Daoy (cell line): ENCODE results near the gene SREK1. TPM values are rescaled to one million over a fixed set of nuclear protein-coding genes. Genes with fewer than 3 reads are reported as not detected.
"Not testable (repeated sequence)": the region's sequence is repeated elsewhere in the genome, so short reads cannot be mapped to it uniquely, and the experiment has no call there.

Source experiments
- DNase-seq: peaks from one replicate; pipeline ENCODE4 v3.0.0-alpha.2; 2015; ENCODE audit warnings: low read depth
- total RNA-seq: library from RNA; depleted of rRNA; stranded (reverse); fragments of >200 nt; shearing (Covaris generic); gene quantifications from 2 replicates; pipeline ENCODE4 v1.2.3, GENCODE V29; 2014; rRNA removed

Gene SREK1
- total RNA-seq, 1 experiment from 2014 or later: 37.2 TPM

DNA sequence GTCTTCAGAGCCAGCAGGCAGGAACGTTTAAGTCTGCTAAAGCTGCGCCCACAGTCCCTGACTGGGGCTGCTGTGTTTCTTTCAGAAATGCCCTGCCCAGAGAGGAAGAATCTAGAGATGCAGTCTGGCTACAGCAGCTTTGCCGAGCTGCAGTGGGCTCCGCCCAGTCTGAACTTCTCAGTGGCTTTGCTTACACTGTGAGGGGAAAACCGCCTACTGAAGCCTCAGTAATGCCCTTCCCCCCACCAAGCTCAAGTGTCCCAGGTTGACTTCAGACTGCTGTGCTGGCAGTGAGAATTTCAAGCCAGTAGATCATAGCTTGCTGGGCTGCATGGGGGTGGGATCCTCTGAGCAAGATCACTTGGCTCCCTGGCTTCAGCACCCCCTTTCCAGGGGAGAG, 78.4 kb downstream of the SREK1 start:
- DNase-seq: no peak

DNA sequence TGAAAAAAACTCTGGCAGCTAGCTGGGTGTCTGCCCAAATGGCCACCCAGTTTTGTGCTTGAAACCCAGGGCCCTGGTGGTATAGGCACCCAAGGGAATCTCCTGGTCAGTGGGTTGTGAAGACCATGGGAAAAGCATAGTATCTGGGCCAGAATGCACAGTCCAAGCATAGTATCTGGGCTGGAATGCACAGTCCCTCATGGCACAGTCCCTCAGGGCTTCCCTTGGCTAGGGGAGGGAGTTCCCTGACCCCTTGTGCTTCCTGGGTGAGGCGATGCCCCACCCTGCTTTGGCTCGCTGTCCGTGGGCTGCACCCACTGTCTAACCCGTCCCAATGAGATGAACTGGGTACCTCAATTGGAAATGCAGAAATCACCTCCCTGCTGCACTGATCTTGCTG, 78.8 kb downstream of the SREK1 start:
- not testable (repeated sequence) for DNase-seq

DNA sequence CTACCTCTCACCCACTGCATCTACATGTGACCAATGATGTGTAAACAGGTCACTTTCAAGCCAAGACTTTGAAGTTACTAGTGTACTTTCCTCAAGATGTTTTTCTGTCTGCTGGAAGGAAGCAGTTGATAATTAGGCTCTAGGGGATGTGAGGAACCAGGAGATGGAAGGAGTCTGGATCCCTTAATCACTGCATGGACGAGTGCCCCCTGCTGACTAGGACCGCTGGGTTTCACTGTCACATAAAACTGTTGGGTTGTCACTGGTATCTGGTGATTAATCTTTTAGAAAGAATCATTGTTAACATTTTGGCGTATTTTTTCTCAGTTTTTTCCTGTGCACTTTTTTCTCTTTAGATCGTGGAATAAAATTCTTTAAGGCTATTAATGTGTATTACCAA, 79.5 kb downstream of the SREK1 start:
- peak; percentile 37 for DNase-seq

DNA sequence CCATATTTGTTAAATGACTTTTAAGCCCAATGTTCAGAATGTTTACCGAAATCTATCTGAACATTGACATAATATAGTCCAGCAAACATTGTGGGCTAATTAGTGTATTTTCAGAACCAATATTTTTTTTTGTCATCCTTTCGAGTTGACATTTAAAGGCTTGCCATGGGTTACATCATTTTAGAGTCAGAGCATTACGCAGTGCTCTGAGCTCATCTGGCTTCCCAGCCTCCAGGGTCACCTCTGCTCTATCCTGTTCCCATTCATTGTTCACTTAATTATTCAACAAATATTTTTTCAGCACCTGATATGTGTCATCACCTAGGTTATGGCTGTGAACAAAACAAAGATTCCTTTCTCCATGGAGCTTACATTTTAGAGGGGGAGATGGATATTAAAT, 80.2 kb downstream of the SREK1 start:
- no peak for DNase-seq

DNA sequence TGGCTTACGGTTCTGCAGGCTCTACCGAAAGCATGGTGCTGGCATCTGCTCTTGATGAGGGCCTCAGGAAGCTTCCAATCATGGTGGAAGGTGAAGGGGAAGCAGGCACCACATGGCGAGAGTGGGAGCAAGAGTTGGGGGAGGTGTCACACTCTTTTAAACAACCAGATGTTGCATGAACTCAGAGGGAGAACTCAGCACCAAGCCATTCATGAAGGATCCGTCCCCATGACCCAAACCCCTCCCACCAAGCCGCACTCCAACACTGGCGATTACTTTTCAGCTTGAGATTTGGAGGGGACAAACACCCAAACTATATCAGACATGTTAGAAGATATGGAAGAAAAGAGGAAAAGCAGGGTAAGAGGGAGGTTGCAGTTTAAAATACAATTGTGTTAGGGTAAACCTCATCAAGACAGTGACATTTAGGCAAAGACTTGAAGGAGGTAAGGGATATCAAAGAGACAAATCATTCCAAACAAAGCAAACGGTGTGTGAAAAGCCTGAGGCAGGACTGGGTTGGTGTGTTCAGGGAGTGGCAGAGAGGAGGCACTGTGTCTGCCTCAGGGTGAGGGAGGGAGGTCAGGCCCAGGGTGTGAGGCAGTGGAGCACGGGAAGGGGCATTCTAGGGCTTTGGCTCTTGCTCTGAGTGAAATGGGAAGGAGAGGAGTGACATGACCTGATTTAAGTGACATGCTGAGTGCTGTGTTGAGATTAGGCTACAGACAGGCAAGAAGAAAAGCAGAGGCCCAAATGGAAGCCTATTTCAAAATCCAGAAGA, 80.9 kb downstream of the SREK1 start:
- no peak for DNase-seq

DNA sequence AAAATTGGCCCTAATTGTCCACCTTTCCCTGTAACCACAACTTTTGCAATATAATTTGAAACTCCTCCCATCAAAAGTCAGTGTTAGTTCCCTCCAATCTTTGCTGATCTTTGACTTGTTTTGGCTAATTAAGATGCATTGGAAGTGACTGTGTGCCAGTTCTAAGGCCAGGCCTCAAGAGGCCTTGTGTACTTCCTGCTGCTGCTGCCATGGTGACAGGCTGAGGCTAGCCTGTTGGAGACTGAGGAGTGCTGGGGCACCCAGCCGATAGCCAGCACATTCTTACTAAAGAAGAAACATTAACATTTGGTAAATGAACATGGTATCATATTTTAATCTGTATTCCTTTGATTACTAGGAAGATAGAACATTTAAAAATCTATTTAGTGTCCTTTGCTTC, 86.5 kb downstream of the SREK1 start:
- DNase-seq: peak; percentile 46

DNA sequence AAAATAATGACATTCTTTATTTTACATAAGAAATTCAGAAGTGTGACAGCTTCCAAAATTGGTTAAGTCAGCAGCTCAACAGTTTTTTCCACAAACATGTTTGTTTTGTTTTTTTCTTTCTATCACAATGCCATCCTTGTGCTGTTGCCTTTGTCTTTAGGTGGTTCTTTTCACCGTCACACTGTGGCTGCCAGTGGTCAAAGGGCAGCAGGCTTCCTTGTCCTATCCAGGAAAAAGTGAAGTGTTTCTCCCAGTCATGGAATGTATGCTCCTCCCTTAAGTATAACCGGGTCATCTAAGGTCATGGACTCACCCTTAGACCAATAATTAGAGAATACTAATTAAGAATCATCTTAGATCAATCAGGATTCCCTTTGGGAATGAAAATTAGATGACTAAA, 87.4 kb downstream of the SREK1 start:
- no peak for DNase-seq

DNA sequence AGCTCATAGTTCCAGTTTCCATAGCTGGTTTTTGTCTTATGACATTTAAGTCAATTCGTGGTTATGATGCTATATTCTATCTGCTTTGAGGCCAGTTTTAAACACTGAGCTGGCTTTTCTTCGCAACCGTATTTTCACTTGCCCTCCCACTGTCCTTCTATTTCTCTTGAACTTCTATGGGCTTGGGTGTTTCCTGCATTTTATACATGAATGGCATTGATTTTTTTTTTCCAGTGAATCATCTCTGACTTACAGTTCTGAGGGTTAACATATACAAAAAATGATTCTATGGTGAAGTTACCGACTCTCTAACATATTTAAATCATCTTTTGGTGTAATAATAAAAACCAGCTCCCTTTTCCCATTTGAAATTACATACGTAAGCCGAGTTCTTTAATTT, 88.2 kb downstream of the SREK1 start:
- no peak for DNase-seq

DNA sequence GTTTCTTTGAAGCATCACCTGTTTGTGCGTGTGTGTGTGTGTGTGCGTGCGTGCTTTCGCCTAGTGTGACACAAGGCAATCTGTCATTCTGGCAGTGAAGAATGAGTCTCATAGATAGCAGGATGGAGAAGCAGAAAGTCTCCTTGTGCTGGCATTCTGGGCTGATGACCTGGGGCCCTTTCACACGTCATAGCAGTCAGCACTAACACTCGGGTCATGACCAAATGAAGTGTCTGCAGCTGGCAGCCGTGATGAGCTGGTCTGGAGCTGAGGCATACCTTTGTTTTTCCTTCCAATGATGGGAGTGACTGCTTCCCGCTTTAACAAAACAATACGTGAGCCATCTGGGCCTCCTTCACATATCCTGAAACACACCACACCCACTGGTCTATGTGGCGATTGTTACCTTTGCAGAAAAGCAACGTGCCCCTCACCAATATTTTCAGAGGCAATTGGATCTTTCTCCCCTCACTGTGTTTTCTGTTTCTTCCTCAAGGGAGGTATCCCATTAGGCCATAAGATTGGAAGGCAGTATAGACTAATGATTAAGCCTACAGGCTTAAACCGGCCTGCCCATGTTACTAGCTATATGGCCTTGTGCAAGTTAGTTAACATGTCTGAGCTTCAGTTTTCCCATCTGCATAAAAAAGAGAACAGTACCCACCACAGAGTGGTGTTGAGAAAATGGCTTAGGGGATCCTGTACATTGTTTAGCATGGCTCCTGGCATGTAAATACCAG, 88.8 kb downstream of the SREK1 start:
- peak; percentile 46 for DNase-seq

Other genes starting within 250 kb of the SREK1 start
- gene ERBIN, start 217.7 kb upstream of the SREK1 start, total RNA-seq: 48.6 and 61.0 TPM in 2 replicates